ENCODE data around the gene CYP1A2. TPM values are rescaled to one million over a fixed set of nuclear protein-coding genes. Genes with fewer than 3 reads are reported as not detected.
A peak's percentile ranks its signal among the peaks of the same experiment; 100 is the strongest.

CYP1A2 gene
- total RNA-seq, 1 experiment from 2014 or later = not detected

- Mint-ChIP-seq H3K4me1 (ENCODE audit: insufficient read depth, unreplicated experiment) (peaks cover 23% of the 10 kb centered on the region), H3K36me3 (ENCODE audit: insufficient read depth, unreplicated experiment) (no peaks in the 10 kb centered on the region), H3K27me3 (ENCODE audit: insufficient read depth, unreplicated experiment) (no peaks in the 10 kb centered on the region), H3K4me3 (ENCODE audit: unreplicated experiment) (peak within 1 kb of the TSS; percentile 92), H3K9me3 (ENCODE audit: unreplicated experiment) (no peaks in the 10 kb centered on the region), H3K27ac (ENCODE audit: low read depth, unreplicated experiment) (peak within 1 kb of the TSS; percentile 85)
- ChIA-PET POLR2A (interaction anchor here (0.5 to 4.3 kb wide), 7 partner anchors 11 to 175 kb away, joined by 3 to 33 read pairs (median 5); partner anchors contain the start of genes FAM219B and RPP25), CTCF (interaction anchor here (0.6 to 26.4 kb wide), 18 partner anchors 11 to 1021 kb away, joined by 3 to 632 read pairs (median 4); no protein-coding TSS in a partner anchor)
- no TSS peak for BruUV-seq (replicated peaks)
- DNase-seq (ENCODE audit: unreplicated experiment) = peak; percentile 68
- intact Hi-C loops (cut with micrococcal nuclease) = loop anchor here (1.0 to 10.0 kb wide), 2 partner anchors 54 to 423 kb away; partner anchors contain the start of gene C15orf39
- TF ChIP-seq CTCF (IDR thresholded peaks at IDR 0.05; ENCODE audit: unreplicated experiment) = peak; percentile 58
Measured at GRCh38 chr15:74781431-74782258, 33.0 kb downstream of the CYP1A2 start, which contains the start of gene CSK. Gene CSK (plus strand): TSS chr15:74782080. CDS start chr15:74798298, 16,218 bp downstream.

- ChIA-PET CTCF (interaction anchor here (0.6 to 26.4 kb wide), 15 partner anchors 11 to 407 kb away, joined by 3 to 632 read pairs (median 5); no protein-coding TSS in a partner anchor), POLR2A (interaction anchor here (1.0 to 4.3 kb wide), 13 partner anchors 10 to 174 kb away, joined by 3 to 33 read pairs (median 5); partner anchors contain the start of genes CLK3, FAM219B and RPP25)
- DNase-seq (ENCODE audit: unreplicated experiment) = no peak
- Mint-ChIP-seq H3K4me3 (ENCODE audit: unreplicated experiment) (peak overlapping the region; percentile 92), H3K9me3 (ENCODE audit: unreplicated experiment) (no peaks in the 10 kb centered on the region), H3K36me3 (ENCODE audit: insufficient read depth, unreplicated experiment) (no peaks in the 10 kb centered on the region), H3K27ac (ENCODE audit: low read depth, unreplicated experiment) (peak overlapping the region; percentile 85), H3K4me1 (ENCODE audit: insufficient read depth, unreplicated experiment) (peaks cover 23% of the 10 kb centered on the region), H3K27me3 (ENCODE audit: insufficient read depth, unreplicated experiment) (no peaks in the 10 kb centered on the region)
- BruUV-seq (replicated peaks) = no TSS peak
- TF ChIP-seq CTCF (IDR thresholded peaks at IDR 0.05; ENCODE audit: unreplicated experiment) = no peak
- intact Hi-C loops (cut with micrococcal nuclease) = loop anchor here (10.0 kb wide), 1 partner anchor 422 kb away; the partner anchor contains the start of gene C15orf39
Measured at GRCh38 chr15:74782259-74783071, 33.8 kb downstream of the CYP1A2 start.

GRCh38 chr15:74783072-74783807, 34.6 kb downstream of the CYP1A2 start:
- Mint-ChIP-seq H3K4me3 (ENCODE audit: unreplicated experiment) (peak overlapping the region; percentile 92), H3K27ac (ENCODE audit: low read depth, unreplicated experiment) (peak overlapping the region; percentile 85), H3K36me3 (ENCODE audit: insufficient read depth, unreplicated experiment) (no peaks in the 10 kb centered on the region), H3K27me3 (ENCODE audit: insufficient read depth, unreplicated experiment) (no peaks in the 10 kb centered on the region), H3K4me1 (ENCODE audit: insufficient read depth, unreplicated experiment) (peaks cover 29% of the 10 kb centered on the region), H3K9me3 (ENCODE audit: unreplicated experiment) (no peaks in the 10 kb centered on the region)
- peak; percentile 52 for DNase-seq (ENCODE audit: unreplicated experiment)
- BruUV-seq (replicated peaks) = TSS peak; percentile 23
- intact Hi-C loops (cut with micrococcal nuclease) = loop anchor here (10.0 kb wide), 1 partner anchor 422 kb away; the partner anchor contains the start of gene C15orf39
- CTCF ChIA-PET = interaction anchor here (0.7 to 5.8 kb wide), 14 partner anchors 10 to 408 kb away, joined by 3 to 26 read pairs (median 4); no protein-coding TSS in a partner anchor
- no peak for TF ChIP-seq CTCF (IDR thresholded peaks at IDR 0.05; ENCODE audit: unreplicated experiment)
- POLR2A ChIA-PET = interaction anchor here (0.6 to 4.3 kb wide), 17 partner anchors 9 to 668 kb away, joined by 3 to 33 read pairs (median 4); partner anchors contain the start of genes CLK3, FAM219B and SIN3A
